ENCODE data around the gene CA5B. TPM values are rescaled to one million over a fixed set of nuclear protein-coding genes. Genes with fewer than 3 reads are reported as not detected.

Gene CA5B
- total and polyA plus RNA-seq, 8 donors: 1.2 to 102 (median 17.6) TPM; not detected in 1

- H3K4me3 ChIP-seq: peak within 1 kb of the TSS; percentile 68 to 84 (median 76)
- WGBS, 5 donors: 0 to 6% (median 0%) methylated on average over 11 to 55 of the region's 55 CpGs
- peak within 1 kb of the TSS; percentile 82 to 93 (median 88) for H3K27ac ChIP-seq
- H3K27me3 ChIP-seq: no peaks in the 10 kb centered on the region
- H3K4me1 ChIP-seq: peaks cover 0 to 44% (median 19%) of the 10 kb centered on the region in 4 donors
- H3K9me3 ChIP-seq: no peaks in the 10 kb centered on the region
- peaks cover 0 to 21% (median 11%) of the 10 kb centered on the region in 4 donors for H3K36me3 ChIP-seq
- intact Hi-C loops (cut with DNase I; ENCODE audit: low total_unique reads): no loop called here
- DNase-seq: peak; percentile 91 to 96
- TF ChIP-seq POLR2A (IDR thresholded peaks at IDR 0.05) (no peak), POLR2AphosphoS5 (IDR thresholded peaks at IDR 0.05) (peak; percentile 71 to 83 (median 81)), EP300 (IDR thresholded peaks at IDR 0.05) (no peak), CTCF (IDR thresholded peaks at IDR 0.05) (no peak)
These were observed 52.1 kb downstream of the CA5B start, which contains the start of gene ZRSR2 for GRCh38 chrX:15789979-15790768. Gene ZRSR2, plus strand, starts transcription at chrX:15790484. Its CDS starts 12 bp downstream, at chrX:15790496.

- 0 to 2% (median 0%) methylated on average over 15 of the region's 15 CpGs for WGBS, 5 donors
- no peaks in the 10 kb centered on the region for H3K9me3 ChIP-seq
These were observed 52.8 kb downstream of the CA5B start for GRCh38 chrX:15790769-15791290.

GRCh38 chrX:15797707-15798106 lies 59.6 kb downstream of the CA5B start:
- H3K27me3 ChIP-seq: no peaks in the 10 kb centered on the region
- no peak for DNase-seq
- H3K4me1 ChIP-seq: peaks cover 0 to 16% (median 2%) of the 10 kb centered on the region in 4 donors
- H3K9me3 ChIP-seq: no peaks in the 10 kb centered on the region
- 70 to 94% (median 92%) methylated on average over 4 of the region's 4 CpGs for WGBS, 5 donors
- H3K36me3 ChIP-seq: peaks cover 0 to 72% (median 50%) of the 10 kb centered on the region in 4 donors
- no peak for TF ChIP-seq POLR2AphosphoS5 (IDR thresholded peaks at IDR 0.05)
- intact Hi-C loops (cut with DNase I; ENCODE audit: low total_unique reads): no loop called here
- H3K4me3 ChIP-seq: no peak overlapping the region
- no peak overlapping the region for H3K27ac ChIP-seq

More at GRCh38 chrX:15790769-15791290, 52.8 kb downstream of the CA5B start:
- peaks cover 0 to 44% (median 19%) of the 10 kb centered on the region in 4 donors for H3K4me1 ChIP-seq
- H3K4me3 ChIP-seq: peak overlapping the region; percentile 68 to 84 (median 76)
- TF ChIP-seq CTCF (IDR thresholded peaks at IDR 0.05) (no peak), POLR2AphosphoS5 (IDR thresholded peaks at IDR 0.05) (no peak), POLR2A (IDR thresholded peaks at IDR 0.05) (no peak), EP300 (IDR thresholded peaks at IDR 0.05) (no peak)
- intact Hi-C loops (cut with DNase I; ENCODE audit: low total_unique reads): no loop called here
- H3K36me3 ChIP-seq: peaks cover 0 to 27% (median 15%) of the 10 kb centered on the region in 4 donors
- DNase-seq: peak; percentile 26 to 45
- H3K27ac ChIP-seq: peak overlapping the region; percentile 82 to 93 (median 88)
- H3K27me3 ChIP-seq: no peaks in the 10 kb centered on the region

GRCh38 chrX:15804563-15804962 lies 66.5 kb downstream of the CA5B start:
- Histone ChIP-seq H3K27me3 (no peaks in the 10 kb centered on the region), H3K36me3 (peaks cover 0 to 93% (median 78%) of the 10 kb centered on the region in 4 donors), H3K27ac (no peak overlapping the region), H3K4me1 (no peaks in the 10 kb centered on the region), H3K9me3 (no peaks in the 10 kb centered on the region), H3K4me3 (no peak overlapping the region)
- DNase-seq: no peak
- intact Hi-C loops (cut with DNase I; ENCODE audit: low total_unique reads): no loop called here
- TF ChIP-seq POLR2AphosphoS5 (IDR thresholded peaks at IDR 0.05): no peak
- TF ChIP-seq EP300 (IDR thresholded peaks at IDR 0.05): no peak
- TF ChIP-seq POLR2A (IDR thresholded peaks at IDR 0.05): no peak
- no peak for TF ChIP-seq CTCF (IDR thresholded peaks at IDR 0.05)
